ENCODE data around the gene OGG1.
A peak's percentile ranks its signal among the peaks of the same experiment; 100 is the strongest.

Gene OGG1

GRCh38 chr3:9729419-9729818 is 20.3 kb upstream of the OGG1 start:
- no peak for DNase-seq

GRCh38 chr3:9730657-9731205 is 19.0 kb upstream of the OGG1 start:
- DNase-seq: peak in 1 of 2 experiments; percentile 83

- peak; percentile 94 to 98 for DNase-seq
Measured at GRCh38 chr3:9731206-9732079, 18.3 kb upstream of the OGG1 start, which contains the start of gene BRPF1. BRPF1 (plus strand) TSS chr3:9731735; CDS start chr3:9734141, 2,406 bp downstream.

GRCh38 chr3:9732080-9732739 is 17.5 kb upstream of the OGG1 start:
- peak in 1 of 2 experiments; percentile 8 for DNase-seq

- no peak for DNase-seq
Measured at GRCh38 chr3:9732740-9733115, 17.0 kb upstream of the OGG1 start.

GRCh38 chr3:9736831-9737230 is 12.9 kb upstream of the OGG1 start:
- DNase-seq: no peak

- DNase-seq: no peak
Measured at GRCh38 chr3:9739181-9739580, 10.6 kb upstream of the OGG1 start.

- DNase-seq: no peak
Measured at GRCh38 chr3:9742560-9742959, 7.2 kb upstream of the OGG1 start.

GRCh38 chr3:9743548-9743947 is 6.2 kb upstream of the OGG1 start:
- DNase-seq: no peak

GRCh38 chr3:9744162-9744561 is 5.6 kb upstream of the OGG1 start:
- no peak for DNase-seq

- no peak for DNase-seq
Measured at GRCh38 chr3:9745521-9745920, 4.2 kb upstream of the OGG1 start.

- no peak for DNase-seq
Measured at GRCh38 chr3:9746330-9746729, 3.4 kb upstream of the OGG1 start.

- DNase-seq: no peak
Measured at GRCh38 chr3:9747267-9747666, 2.5 kb upstream of the OGG1 start.

- no peak for DNase-seq
Measured at GRCh38 chr3:9748031-9748430, 1.7 kb upstream of the OGG1 start.

- peak in 1 of 2 experiments; percentile 35 for DNase-seq
Measured at GRCh38 chr3:9749296-9749644, 482 bp upstream of the OGG1 start.

- DNase-seq: peak in 1 of 2 experiments; percentile 16
Measured at GRCh38 chr3:9750556-9751411, 1.0 kb downstream of the OGG1 start.

GRCh38 chr3:9754678-9755077 is 4.9 kb downstream of the OGG1 start:
- DNase-seq: no peak

GRCh38 chr3:9757427-9757826 is 7.7 kb downstream of the OGG1 start:
- no peak for DNase-seq

- DNase-seq: no peak
Measured at GRCh38 chr3:9760779-9761505, 11.2 kb downstream of the OGG1 start.

- no peak for DNase-seq
Measured at GRCh38 chr3:9761919-9762318, 12.2 kb downstream of the OGG1 start.

- no peak for DNase-seq
Measured at GRCh38 chr3:9762871-9763270, 13.1 kb downstream of the OGG1 start.

- DNase-seq: no peak
Measured at GRCh38 chr3:9765865-9766264, 16.1 kb downstream of the OGG1 start.

Measured in SHP77 (cell line).